Activated T-cell treated with anti-CD3 and anti-CD28 coated beads for 48 hours (primary cell): ENCODE data around the gene CDK3.

ENCODE experiments used
- DNase-seq: peaks from one replicate; pipeline ENCODE4 v3.0.0-alpha.2; 2020; ENCODE audit warnings: low read depth

CDK3 gene

DNA sequence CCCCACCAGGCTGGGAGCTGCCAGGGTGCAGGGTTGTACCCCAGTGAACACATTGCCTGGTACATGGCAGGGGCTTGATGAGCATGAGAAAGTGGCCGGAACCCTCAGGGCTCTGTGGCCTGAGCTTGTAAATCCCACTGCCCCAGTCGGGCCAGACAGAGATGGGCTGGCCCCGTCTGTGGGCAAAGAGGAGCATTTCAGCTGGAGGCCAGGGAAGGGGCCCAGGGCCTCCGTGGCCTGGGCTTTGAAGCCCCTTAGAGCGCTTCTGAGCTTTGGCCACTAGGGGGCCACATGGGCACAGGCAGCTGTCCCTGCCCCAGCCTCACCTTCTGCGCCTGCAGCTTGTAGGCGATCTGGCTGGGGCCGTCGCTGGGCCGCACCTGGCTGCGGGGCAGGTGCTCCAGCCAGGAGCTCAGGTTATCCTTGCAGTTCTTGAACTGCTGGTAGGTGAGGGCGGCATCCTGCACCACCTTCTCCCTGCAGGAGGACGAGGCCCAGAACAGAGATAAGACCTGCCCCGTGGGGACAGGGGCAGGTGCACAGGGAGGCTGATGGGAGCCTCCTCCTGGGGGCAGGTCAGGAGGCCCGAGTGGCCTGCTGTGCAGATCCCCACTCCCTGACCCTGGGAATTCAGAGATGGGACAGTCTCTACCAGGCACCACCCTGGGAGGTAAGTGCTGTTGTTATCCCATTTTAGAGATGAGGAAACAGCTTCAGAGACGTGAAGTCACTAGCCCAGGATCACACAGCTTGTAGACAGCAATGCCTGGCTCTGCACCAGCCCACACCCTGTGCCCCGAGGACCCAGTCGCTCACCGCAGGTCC, 13.7 kb downstream of the CDK3 start:
- DNase-seq = peak; percentile 67

DNA sequence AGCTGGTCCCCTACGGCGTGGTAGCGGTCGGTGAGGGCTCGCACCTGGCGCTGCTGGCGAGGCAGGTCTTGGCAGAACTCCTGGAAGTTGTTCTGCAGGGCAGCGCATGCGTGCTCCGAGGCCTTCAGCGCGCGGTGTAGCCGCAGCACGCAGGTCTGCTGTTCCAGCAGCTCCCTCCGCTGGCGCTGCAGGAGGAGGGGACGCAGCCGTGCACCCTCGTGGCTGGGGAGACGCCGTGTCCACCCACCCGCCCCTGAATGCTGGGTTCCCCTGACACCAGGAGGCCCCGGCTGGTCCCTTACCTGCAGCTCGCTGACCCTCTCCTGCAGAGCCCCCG, 14.2 kb downstream of the CDK3 start:
- no peak for DNase-seq

DNA sequence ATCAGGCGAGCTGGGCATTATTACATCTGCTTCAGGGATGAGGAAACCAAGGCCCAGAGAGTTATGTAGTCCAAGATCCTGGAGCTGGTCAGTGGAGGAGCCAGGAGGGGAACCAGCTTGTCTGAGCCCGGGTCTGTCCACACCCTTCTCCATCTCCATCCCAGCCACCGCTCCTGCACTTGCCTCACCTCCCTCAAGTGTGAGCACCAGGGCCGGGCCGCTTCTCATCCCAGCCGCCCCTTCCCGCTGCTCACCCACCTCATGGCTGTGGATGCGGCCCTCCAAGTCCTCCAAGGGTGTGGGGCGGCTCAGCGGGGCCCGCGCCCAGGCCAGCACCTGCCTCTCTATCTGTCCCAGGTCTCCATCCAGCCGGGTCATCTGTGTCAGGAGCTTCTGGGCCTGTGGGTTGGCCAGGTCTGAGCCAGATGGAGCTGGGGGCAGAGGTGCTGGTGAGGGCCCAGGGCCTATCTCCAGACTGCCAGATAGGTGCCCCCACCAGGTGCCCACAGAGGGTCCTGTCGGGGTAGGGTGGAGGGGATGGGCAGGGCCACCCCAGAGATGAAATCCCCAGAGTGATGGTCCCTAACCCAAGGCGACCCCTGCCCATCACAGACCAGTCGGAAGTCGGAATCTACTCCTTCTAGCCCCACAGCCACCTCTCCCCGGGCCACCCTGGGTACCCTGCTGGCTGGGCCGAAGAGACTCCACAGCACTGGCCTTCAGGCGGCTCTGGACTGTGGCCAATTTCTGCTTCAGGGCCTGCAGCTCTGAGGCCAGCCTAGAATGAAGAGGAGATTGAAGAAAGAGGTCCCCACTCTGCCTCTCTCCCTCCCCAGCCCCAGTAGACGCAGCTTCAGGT, 17.1 kb downstream of the CDK3 start:
- no peak for DNase-seq

DNA sequence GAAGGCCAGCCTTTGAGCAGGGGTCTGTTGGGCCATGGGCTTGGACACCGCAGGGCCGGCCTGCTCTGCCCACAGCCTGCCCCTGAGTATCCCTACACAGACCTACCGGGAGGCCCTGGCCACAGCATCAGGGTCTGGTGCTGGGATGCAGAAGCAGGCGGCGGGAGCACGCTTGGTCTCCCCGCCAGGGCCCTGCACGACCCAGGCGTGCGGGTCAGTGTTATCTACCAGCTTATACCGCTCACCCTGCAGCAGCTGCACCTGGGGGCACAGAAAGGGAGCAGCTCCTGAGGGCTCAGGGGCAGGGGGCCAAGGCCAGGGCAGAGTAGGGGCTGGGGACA, 17.7 kb downstream of the CDK3 start:
- no peak for DNase-seq

DNA sequence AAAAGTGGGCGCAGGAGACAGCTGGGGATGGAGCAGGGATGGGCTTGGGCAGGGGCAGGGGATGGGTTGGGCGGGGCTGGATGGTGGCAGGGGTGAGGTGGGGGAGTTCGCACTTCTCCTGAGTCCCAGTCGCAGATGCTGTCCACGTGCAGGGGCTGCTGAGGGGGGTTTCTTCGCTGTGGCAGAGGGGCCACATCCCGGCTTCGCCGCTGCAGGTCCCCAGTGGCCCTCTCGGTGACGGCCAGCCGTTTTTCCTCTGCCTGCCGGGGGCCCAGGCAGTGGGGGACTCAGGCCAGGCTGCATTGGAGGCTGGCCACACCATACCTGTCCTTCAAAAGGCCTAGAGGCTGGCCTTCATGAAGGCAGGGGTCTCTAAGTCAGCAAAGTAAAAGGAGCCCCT, 18.1 kb downstream of the CDK3 start:
- DNase-seq = no peak

DNA sequence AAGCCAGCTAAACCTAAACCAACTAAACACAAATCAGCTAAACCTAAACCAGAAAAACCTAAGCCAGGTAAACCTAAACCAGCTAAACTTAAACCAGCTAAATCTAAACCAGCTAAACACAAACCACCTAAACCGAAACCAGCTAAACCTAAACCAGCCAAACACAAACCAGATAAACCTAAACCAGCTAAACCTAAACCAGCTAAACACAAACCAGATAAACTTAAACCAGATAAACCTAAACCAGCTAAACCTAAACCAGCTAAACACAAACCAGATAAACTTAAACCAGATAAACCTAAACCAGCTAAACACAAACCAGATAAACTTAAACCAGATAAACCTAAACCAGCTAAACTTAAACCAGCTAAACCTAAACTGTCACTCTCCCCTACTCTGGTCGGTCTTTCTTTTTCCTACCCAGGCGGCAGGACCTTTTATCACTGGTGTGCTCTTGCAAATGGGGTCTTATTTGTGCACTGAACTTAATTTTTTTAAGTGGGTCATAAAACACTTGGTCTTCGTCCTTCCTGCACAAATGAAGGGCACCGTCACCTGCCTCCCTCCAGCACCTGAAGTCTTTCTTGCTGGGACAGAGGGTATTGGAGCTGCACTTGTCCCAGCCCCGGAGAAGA, 19.3 kb downstream of the CDK3 start:
- no peak for DNase-seq

DNA sequence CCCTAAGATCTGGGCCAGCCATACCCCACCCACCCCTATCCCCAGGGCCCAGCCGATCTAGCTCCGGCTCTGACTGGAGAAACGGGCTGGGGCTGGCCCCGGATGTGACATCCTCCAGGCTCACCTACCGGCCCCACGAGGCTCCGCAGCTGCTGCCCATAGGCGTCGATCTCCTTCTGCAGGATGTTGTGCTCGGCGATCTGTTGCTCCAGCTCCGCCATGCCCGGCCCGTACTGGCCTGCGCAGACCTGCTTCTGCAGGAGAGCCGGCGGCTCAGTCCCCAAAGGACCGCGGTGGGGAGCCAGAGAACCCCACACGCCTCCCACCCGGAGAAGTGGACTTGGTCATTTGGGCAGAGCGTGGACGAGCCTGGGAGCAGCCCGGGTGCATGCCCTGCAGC, 21.6 kb downstream of the CDK3 start:
- DNase-seq = no peak

DNA sequence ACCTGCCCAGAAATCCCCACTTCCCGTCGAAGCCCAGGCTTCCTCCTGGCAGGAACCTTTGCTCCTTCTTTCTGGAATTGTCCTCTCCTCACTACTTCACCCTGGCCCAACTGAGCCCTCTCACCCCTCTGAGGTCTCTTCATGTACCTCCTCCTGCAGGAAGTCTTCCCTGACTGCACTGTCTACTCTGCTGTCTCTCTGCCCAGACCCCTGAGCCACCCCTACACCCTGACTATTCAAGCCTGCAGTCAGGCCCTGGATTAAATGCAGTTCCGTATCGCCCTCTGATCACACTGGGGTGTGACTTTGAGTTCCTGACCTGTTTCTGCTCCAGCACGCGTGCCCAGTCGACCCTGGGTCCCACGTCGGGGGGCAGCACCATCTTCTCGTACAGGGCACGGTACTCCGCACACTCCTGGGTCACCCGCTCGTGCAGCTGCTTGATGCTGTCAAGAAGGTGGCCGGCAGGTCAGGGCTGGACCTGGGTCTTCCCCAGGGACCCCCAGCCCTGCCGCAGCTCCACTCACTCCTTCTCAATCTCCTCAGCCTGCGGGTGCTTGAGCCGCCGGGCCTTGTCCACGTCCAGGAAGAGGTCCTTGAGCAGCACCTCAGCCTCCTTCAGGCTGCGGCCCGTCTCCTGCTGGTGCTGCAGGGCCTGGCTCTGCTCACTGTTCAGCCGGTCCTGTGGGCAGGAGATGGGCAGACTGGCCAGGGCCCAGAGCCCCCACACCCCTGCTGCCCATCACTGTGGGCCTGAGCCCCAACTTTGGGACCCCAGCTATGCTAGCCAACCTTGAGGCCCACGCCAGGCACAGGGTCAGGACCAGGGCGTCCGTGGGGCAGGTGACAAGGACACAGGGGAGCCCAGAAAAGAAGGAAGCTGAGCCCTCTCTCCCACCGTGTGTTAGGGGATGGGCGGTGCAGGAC, 22.6 kb downstream of the CDK3 start:
- DNase-seq = no peak

DNA sequence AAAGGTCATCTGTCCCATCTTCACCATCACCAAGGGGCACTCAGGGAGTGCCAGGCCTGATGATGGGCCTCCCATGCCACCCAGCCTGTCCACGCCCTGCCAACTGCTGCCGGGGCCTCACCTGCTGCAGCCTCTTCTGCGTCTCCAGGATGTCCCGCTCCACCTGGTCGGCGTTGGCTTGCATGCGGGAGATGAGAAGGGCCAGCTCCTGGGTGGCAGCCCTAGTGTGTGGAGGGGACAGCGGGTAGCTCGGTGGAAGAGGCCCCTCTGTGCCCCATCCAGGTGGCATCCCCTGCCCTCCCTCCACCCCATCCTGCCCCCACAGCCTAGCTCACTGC, 23.2 kb downstream of the CDK3 start:
- no peak for DNase-seq

DNA sequence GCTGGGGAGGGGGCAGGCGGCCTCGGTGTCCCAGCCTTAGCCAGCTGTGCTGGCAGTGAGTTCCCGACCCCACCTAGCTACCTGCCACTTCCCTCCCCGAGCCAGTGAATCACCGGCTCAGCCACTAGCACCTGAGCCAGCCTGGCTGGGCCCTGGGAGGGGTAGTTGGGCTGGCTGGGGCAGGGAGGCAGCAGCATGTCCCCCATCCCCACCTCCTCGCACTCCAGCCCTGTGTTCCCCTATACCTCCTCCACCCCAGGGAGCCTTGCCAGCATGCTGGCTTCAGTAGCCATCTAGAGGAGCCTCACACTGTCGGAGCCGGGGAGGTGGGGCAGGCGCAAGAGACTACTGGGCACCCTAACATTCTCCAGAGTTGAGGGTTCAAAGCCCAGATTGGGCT, 23.7 kb downstream of the CDK3 start:
- DNase-seq = no peak

DNA sequence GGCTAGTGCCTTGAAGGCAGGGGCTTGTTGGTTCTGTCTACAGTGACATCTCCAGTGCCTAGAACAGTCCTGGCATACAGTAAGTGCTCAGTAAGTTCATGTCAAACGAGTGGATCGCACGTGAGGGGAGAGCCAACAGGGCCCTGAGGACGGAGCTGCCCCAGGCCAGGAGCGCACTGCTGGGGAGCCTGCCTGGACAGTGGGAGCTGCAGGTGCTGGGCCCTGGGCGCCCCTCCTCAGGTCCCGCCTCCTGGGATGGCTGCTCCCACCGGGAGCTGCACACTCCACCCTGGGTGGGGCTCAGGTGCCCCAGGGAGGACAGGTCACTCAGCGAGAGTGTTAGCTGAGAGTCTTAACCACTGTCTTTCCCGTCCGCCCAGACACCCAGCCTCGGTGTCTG, 24.6 kb downstream of the CDK3 start:
- DNase-seq = no peak

DNA sequence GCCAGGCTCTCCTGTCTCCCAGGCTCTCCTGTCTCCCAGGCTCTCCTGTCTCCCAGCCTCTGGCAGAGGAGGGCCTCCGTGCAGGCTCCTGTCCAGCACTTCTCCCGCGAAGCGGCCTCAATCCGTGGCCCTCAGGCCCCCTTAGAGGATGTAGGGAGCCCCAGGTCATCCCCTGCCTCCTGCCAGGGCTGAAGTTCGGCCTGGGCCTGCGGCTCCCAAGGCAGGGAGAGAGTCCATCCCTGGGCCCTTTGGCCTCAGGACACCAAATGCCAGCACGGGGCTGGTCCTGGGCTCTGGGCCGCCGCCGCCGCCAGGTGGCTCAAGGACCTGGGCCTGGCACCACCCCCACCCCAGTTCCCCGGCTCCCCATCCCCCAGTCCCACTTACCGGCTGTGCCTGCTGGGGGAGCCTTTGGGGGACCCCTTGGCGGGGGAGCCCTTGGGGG, 26.1 kb downstream of the CDK3 start:
- no peak for DNase-seq

DNA sequence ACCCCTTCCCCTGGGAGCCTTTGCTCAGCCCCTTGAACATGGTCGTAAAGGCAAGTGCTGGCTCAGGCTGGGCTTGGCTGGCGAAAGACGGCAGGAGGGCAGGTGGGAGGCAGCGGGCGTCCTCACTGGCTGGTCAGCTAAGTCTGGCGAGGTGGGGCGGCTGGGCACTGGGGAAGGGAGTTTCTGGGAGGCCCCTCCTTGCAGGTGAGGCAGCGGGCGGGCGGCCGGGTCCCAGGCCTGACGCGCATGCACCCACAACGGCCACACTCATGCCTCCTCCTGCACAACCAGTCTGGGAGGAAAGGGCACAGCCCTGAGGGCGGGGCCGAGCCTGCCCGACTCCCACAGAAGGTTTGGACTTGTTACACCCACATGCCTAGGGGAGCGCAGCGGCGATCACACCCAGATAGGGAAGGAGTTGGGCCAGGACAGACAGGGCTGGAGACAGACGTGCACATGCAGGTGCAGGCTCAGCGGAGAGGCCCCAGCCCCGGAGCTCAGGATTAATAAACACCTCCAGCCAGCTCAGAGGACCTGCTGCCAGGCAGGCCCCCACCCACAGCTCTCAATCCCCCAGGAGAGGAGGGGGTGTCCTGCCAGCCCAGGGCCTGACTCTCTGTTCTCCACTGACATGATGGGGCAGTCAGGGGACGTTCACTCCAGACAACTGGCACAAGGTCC, 26.6 kb downstream of the CDK3 start, which contains the start of gene EVPL:
Gene EVPL (minus strand): TSS at position 148 of the 681 bp plus-strand sequence. CDS start 108 bp downstream, at position 40.
- DNase-seq = no peak

DNA sequence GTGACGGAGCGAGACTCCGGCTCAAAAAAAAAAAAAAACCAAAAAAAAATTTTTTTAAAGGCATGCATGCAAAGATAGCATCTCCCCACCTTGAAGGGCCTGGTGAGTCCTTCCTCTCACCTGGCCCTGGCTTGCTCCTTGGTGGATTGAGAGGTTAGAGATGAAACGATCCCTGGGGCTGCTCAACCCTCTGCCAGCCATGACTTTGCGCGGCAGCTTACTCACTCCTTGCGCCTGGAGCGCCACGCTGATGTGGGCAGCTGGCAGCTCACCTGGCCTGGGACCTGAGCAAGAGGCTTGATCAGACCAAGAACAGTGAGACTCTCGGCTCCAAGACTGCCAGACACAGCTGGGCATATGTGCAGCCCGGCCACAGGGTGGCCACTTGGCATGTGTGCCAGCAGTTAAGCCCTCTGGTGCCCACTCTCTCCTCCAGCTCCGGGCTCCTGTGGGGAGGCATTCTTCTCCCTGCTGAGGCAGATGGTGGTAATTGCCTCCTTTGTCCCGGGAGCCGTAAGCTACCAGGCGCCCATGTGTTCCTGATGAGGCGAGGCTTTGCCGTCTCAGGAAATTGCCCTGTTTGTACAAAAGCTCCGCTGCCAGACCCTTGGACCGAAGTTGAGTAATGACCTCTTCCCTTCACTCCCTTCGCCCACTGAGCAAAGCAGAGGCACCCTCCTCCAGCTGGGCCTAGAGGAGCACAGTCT, 31.6 kb downstream of the CDK3 start:
- DNase-seq = no peak

DNA sequence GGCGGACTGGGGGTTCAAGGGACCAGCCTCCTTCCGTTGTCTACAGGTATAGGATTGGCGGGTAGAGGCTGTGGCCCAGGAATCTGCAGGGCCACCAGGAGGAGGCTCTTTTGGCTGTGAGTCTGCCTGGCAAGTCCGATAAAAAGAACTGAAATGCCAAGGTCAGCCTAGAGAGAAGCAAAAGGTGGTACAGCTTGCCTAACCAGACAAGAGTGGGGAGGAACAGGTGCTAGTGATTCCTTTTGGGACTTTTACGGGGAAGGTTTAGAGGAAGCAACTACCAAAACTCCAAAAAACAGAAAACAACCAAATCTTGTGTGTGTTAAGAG, 32.1 kb downstream of the CDK3 start:
- DNase-seq = no peak

DNA sequence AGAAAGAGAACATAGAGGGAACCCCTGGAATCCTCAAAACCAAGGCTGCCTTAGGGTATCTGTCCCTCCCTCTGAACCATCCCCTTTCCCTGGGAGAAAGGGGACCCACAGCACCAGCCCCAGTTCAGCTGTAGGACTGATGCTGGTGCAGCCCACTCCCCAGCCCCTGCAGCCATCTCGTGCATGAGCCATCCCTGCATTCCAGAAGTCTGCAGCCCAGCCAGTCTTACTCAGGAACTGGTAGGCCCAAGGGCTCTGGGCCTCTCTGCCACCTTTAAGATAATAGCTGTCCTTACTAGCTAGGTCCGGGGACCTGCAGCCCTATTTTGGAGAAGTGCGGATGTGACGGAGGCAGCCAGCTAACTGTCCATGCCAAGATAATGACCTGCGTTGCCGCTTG, 32.5 kb downstream of the CDK3 start:
- no peak for DNase-seq

DNA sequence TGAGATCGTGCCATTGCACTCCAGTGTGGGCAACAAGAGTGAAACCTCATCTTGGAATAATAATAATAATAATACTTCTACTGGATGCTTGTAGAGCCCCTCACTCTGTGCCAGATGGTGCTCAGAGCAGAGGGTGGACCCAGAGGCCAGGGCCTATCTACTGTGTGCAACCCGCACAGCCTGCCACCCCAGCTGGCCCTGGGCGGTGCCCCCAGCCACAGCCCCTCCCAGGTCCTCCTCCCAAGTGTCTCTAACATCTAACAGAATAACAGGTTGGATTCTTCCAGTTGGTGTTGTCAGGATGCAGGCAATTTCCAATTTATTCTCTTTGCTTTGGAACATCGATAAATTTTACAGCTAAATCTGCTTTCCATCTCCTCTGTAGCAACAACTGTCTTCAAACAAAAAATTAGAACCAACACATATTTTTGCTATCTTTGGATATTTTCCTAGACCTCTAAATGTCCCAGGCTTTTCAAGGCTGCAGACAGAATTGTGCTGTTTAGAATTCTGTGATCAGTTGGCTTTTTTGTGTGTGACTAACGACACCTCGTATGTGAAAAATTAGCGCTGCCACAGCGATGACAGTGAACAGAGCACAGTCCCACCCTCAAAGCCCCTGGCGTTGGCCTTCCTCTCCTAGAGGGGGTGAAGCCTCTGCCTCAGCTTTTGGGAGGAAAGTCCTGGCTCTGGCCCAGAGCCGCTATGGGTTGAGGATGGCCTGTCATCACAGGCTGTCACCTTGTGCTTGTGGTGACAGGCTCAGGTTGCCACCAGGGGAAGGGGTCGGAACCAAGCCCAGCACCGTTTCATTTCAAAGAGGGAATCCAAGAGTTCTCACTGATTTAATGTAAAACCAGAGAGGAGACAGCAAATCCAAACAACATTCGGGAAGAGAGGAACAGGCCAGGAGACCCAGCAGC, 34.0 kb downstream of the CDK3 start:
- no peak for DNase-seq

DNA sequence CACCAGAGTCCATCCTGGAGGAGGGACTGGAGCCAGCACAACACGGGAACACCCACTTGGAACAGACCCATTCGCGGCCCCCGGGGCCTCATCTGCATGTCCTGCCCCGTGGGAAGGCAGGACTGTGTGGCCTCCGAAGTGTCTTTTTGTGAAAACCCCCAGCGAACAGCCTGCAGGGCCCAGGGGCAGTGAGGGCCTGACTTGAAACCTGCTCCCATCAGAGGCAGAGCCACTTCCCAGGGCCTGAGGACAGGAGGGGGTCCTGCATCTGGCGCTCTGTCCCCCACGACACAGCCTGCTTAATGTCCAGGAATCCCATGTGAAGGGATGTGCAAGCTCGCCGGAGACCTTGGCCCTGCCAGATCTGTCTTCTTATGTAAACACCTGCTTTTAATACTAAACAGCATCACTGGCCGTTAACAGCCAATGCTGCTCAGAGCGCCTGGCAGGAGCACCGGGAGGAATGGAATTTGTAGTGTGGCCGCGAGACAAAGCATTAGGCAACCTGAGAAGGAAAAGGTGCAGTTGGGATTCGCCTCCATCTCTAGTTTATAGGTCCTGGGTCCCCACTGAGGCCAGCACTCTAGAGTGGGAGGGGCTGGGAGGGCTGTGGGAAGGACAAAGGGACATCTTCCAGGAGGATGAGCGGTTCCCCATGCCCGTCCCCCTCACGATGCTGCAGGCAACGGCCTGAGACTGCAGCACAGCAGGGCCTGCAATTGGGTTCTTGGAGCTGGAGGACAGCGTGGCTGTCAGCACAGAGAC, 36.0 kb downstream of the CDK3 start:
- DNase-seq = no peak

DNA sequence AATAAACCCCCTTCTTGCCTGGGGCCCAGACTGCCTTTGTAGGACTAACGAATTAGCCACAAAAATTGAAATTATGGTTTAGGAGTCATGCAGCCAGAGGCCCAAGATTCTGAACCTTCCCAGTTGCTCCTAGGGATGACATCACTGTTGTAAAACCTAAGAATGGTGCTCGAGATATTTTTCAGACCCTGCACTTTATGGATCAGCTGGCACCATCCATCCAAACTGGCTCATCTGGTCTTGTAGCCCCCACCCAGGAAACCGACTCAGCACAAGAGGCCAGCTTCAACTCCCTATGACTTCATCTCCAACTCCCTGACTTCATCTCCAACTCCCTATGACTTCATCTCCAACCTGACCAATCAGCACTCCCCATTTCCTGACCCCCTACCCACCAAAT, 37.4 kb downstream of the CDK3 start:
- no peak for DNase-seq
